ENCODE data around the gene SPATA3. TPM values are rescaled to one million over a fixed set of nuclear protein-coding genes. Genes with fewer than 3 reads are reported as not detected.

SPATA3 gene
- total and polyA plus RNA-seq, 2 of the 13 experiments (the other 11 are each of a cell fraction or from before 2014, with no cell fraction given): not detected

GRCh38 chr2:231009236-231009919 lies 13.5 kb downstream of the SPATA3 start:
- ChIA-PET CTCF (ENCODE audit: low intra/inter-chr PET ratio, low total read pairs) (no interaction called here), POLR2A (interaction anchor here (3.6 kb wide), 1 partner anchor 42 kb away, joined by 46 read pairs; no protein-coding TSS in a partner anchor)
- peak; percentile 13 for ATAC-seq
- no peak overlapping the region for H3K9ac ChIP-seq (ENCODE audit: insufficient read depth, low read depth, low read length)
- BruUV-seq (replicated peaks): no TSS peak
- WGBS (ENCODE audit: low lambda C conversion rate): 24% methylated on average over 14 of the region's 14 CpGs
- DNase-seq (ENCODE audit: low spot score): no peak
- no peak overlapping the region for H3K4me3 ChIP-seq (replicated peaks in 1 of 3; ENCODE audit: insufficient read depth in 1 of 3, low read depth in 2 of 3, low read length in 3 of 3)
- in situ Hi-C loops (cut with HindIII; ENCODE audit: extremely low pct_ligation_motif_present, low pct_unique_long_range_greater_than_20kb): no loop called here
- H3K79me2 ChIP-seq (ENCODE audit: insufficient read depth, low read length): no peaks in the 10 kb centered on the region
- no peak overlapping the region for H2AFZ ChIP-seq (ENCODE audit: low read length)
- H3K9me3 ChIP-seq (ENCODE audit: low read length): peaks cover 4% of the 10 kb centered on the region; the same call in 1 of the 2 replicates
- no peak overlapping the region for H3K27ac ChIP-seq (ENCODE audit: extremely low read length, insufficient read depth, low read length)
- no peak for FAIRE-seq
- H3K36me3 ChIP-seq (replicated peaks in 1 of 2; ENCODE audit: control insufficient read depth in 1 of 2, insufficient read depth in 2 of 2, low read length in 2 of 2): no peaks in the 10 kb centered on the region
- intact Hi-C loops (cut with micrococcal nuclease; ENCODE audit: unreplicated experiment): no loop called here
- H3K27me3 ChIP-seq (ENCODE audit: control insufficient read depth in 1 of 2, insufficient read depth in 2 of 2, low read length in 2 of 2): peaks cover 3 to 45% of the 10 kb centered on the region in 2 experiments; a peak in 4 of 5 replicates
- TF ChIP-seq MAX (IDR thresholded peaks at IDR 0.05) (peak; percentile 28; the same call in 1 of the 2 replicates), ZNF672 (CRISPR knock-in tag; IDR thresholded peaks at IDR 0.05) (0 out of 2 replicates have a peak, but pooled peaks have one; percentile 39), ZNF879 (CRISPR knock-in tag; IDR thresholded peaks at IDR 0.05) (no peak), ZBTB14 (CRISPR knock-in tag; IDR thresholded peaks at IDR 0.05) (no peak), EED (CRISPR knock-in tag; IDR thresholded peaks at IDR 0.05) (0 out of 2 replicates have a peak, but pooled peaks have one; percentile 25), ZBTB40 (IDR thresholded peaks at IDR 0.05) (no peak), ZBTB40 (CRISPR knock-in tag; IDR thresholded peaks at IDR 0.05) (0 out of 2 replicates have a peak, but pooled peaks have one; percentile 47), ZNF687 (CRISPR knock-in tag; IDR thresholded peaks at IDR 0.05) (peak; percentile 31; the same call in 1 of the 2 replicates)
- H3K4me1 ChIP-seq (ENCODE audit: insufficient read depth, low read length): peaks cover 36% of the 10 kb centered on the region
- no peaks in the 10 kb centered on the region for H4K20me1 ChIP-seq (ENCODE audit: insufficient read depth, low read length)
- H3K4me2 ChIP-seq (ENCODE audit: low read depth, low read length): no peak overlapping the region
